HEK293T (cell line): Measurements from ENCODE around the gene TYMP.

Source experiments
- ARNT ChIP-seq: fragments of 450-650 bp; IDR thresholded peaks from 2 replicates; pipeline ENCODE4 v1.6.1; 2017; ENCODE audit warnings: mild to moderate bottlenecking
- BHLHE40 ChIP-seq: fragments of 450-650 bp; IDR thresholded peaks from 2 replicates; pipeline ENCODE4 v1.6.1; 2016; ENCODE audit warnings: mild to moderate bottlenecking, moderate library complexity, borderline replicate concordance
- ELF4 ChIP-seq: fragments of 450-650 bp; IDR thresholded peaks from 2 replicates; pipeline ENCODE4 v1.6.1; 2017; ENCODE audit warnings: antibody characterized with exemption
- FOXK2 ChIP-seq: fragments of 450-650 bp; IDR thresholded peaks from 2 replicates; pipeline ENCODE4 v1.6.1; 2016; ENCODE audit warnings: mild to moderate bottlenecking
- FOXM1 ChIP-seq: fragments of 450-650 bp; IDR thresholded peaks from 2 replicates; pipeline ENCODE4 v1.6.1; 2017; ENCODE audit warnings: mild to moderate bottlenecking, borderline replicate concordance
- SP1 ChIP-seq: fragments of 450-650 bp; IDR thresholded peaks from 2 replicates; pipeline ENCODE4 v1.6.1; 2017
- SUZ12 ChIP-seq: fragments of 450-650 bp; IDR thresholded peaks from 2 replicates; pipeline ENCODE4 v1.6.1; 2016; ENCODE audit warnings: mild to moderate bottlenecking
- ZNF384 ChIP-seq: fragments of 450-650 bp; IDR thresholded peaks from 2 replicates; pipeline ENCODE4 v1.6.1; 2016
- TF ChIP-seq, protein P1 (sequence below): fragments of 450-650 bp; IDR thresholded peaks from 2 replicates; pipeline ENCODE4 v1.6.1; 2016

DNA sequence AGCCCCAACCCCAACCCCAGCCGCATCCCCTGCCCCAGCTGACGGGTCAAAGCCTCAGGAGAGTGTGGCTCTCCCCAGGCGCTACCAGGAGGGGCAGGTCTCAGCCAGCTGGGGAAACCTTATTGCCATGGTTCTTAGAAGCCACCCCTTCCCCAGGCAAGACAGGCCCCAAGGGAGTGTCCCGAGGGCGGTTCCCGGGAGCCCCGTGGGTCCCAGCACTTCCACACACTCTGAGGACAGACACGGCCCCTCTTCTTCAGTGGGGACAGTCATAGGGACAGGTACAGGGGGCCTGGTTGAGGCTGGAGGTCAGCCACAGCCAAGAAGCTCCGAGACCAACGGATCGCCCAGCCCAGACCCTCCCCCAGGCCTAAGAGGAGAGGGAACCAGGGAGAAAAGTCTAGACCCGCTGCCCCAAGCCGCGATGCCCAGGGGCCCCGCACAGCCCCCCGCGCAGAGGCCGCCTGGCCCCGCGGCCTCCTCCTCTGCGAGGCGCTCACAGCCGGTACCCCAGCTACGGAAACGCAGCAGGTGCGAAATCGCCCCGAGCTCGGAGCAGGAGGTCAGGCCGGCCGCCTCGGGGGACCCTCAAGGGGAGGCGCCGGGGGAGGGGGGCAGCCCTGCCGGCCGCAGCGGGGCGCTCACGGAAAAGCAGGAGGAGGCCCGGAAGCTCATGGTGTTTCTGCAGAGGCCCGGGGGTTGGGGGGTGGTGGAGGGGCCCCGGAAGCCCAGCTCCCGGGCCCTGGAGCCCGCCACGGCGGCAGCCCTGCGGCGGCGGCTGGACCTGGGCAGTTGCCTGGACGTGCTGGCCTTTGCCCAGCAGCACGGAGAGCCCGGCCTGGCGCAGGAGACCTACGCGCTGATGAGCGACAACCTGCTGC is 18.5 kb upstream of the TYMP start:
- TF ChIP-seq ELF4 (no peak), BHLHE40 (no peak), ZNF384 (no peak), FOXK2 (no peak), FOXM1 (no peak), SUZ12 (no peak), SP1 (no peak), ARNT (no peak)
- TF ChIP-seq, protein P1, sequence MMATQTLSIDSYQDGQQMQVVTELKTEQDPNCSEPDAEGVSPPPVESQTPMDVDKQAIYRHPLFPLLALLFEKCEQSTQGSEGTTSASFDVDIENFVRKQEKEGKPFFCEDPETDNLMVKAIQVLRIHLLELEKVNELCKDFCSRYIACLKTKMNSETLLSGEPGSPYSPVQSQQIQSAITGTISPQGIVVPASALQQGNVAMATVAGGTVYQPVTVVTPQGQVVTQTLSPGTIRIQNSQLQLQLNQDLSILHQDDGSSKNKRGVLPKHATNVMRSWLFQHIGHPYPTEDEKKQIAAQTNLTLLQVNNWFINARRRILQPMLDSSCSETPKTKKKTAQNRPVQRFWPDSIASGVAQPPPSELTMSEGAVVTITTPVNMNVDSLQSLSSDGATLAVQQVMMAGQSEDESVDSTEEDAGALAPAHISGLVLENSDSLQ, result no peak
